ENCODE results near the gene KLC1. TPM values are rescaled to one million over a fixed set of nuclear protein-coding genes. Genes with fewer than 3 reads are reported as not detected.

The KLC1 gene
- total and polyA plus RNA-seq, 2 donors (not counting 1 experiment from before 2014, with no cell fraction given) = 102 to 243 TPM

DNA sequence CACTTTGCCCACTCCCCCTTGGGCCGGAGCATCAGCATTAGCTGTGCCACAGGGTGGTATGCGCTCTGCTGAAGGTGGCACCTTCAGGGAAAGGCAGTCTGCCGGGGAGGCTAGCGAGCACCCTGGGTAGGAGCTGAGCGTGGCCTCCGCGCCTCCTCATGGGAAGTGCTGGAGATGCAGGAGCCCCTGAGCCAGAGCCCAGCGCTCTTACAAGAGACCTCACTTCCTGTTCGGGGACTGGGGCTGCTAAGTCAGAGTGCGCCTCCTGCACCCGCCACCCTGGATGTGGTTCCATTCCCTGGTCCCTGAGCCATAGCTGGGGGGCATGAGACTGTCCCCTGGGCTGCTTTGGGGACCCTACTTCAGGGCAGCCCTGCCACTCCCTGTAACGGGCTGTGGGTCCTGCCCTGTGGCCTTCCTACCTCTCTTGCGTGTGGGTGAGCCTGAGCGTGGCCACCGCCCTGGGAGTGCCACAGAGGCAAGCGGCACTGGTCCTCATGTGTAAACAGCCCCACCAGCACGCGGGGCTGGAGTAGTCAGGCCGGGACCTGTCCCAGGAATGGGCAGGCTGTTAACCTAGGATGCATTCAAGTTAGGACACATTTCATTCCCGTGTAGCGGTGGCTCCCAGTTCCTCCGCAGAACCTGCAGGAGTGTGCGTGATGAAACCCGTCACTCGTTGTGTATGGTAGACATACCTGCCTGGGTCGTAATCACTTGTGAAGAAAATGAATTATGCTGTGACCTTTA, 46.9 kb upstream of the KLC1 start:
- WGBS (ENCODE audit: insufficient coverage) = 96% methylated on average over 22 of the region's 26 CpGs
- Histone ChIP-seq H3K79me2 (ENCODE audit: control insufficient read depth, insufficient read depth, low read length) (no peaks in the 10 kb centered on the region), H3K36me3 (replicated peaks in 1 of 2; ENCODE audit: control extremely low read depth in 1 of 2, control insufficient read depth in 1 of 2, extremely low read depth in 1 of 2, insufficient read depth in 2 of 2, low read length in 1 of 2) (peaks cover 0 to 17% of the 10 kb centered on the region in 2 experiments), H3K4me3 (ENCODE audit: control extremely low read depth in 1 of 5, extremely low read depth in 1 of 5, insufficient read depth in 1 of 5, low read depth in 2 of 5, low read length in 4 of 5) (no peak overlapping the region), H3K4me1 (ENCODE audit: control insufficient read depth in 2 of 2, insufficient read depth in 2 of 2, low read length in 2 of 2) (no peaks in the 10 kb centered on the region), H3K9ac (ENCODE audit: low read length) (no peak overlapping the region), H4K20me1 (ENCODE audit: control insufficient read depth, insufficient read depth, low read length, poor library complexity, severe bottlenecking) (peaks cover 7% of the 10 kb centered on the region), H3K27ac (ENCODE audit: low read length in 2 of 2) (no peak overlapping the region), H2AFZ (ENCODE audit: insufficient read depth, low read depth, low read length, poor library complexity, severe bottlenecking) (no peak overlapping the region), H3K4me2 (replicated peaks; ENCODE audit: low read depth, low read length, poor library complexity, severe bottlenecking) (no peak overlapping the region), H3K9me3 (ENCODE audit: control extremely low read depth in 1 of 3, control insufficient read depth in 2 of 3, insufficient read depth in 1 of 3, low read length in 2 of 3) (no peaks in the 10 kb centered on the region), H3K27me3 (replicated peaks in 1 of 4; ENCODE audit: control extremely low read depth in 1 of 4, control insufficient read depth in 3 of 4, insufficient read depth in 4 of 4, low read length in 3 of 4) (no peaks in the 10 kb centered on the region)
- Mint-ChIP-seq H3K4me3 (no peak overlapping the region), H3K27me3 (no peaks in the 10 kb centered on the region), H3K9me3 (ENCODE audit: insufficient read depth) (no peaks in the 10 kb centered on the region), H3K4me1 (no peaks in the 10 kb centered on the region), H3K27ac (no peak overlapping the region)
- TF ChIP-seq EZH2 (IDR thresholded peaks at IDR 0.05; ENCODE audit: borderline replicate concordance, insufficient read depth, low read depth, low read length, poor library complexity, severe bottlenecking) = no peak
- TF ChIP-seq, protein P1, sequence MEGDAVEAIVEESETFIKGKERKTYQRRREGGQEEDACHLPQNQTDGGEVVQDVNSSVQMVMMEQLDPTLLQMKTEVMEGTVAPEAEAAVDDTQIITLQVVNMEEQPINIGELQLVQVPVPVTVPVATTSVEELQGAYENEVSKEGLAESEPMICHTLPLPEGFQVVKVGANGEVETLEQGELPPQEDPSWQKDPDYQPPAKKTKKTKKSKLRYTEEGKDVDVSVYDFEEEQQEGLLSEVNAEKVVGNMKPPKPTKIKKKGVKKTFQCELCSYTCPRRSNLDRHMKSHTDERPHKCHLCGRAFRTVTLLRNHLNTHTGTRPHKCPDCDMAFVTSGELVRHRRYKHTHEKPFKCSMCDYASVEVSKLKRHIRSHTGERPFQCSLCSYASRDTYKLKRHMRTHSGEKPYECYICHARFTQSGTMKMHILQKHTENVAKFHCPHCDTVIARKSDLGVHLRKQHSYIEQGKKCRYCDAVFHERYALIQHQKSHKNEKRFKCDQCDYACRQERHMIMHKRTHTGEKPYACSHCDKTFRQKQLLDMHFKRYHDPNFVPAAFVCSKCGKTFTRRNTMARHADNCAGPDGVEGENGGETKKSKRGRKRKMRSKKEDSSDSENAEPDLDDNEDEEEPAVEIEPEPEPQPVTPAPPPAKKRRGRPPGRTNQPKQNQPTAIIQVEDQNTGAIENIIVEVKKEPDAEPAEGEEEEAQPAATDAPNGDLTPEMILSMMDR (IDR thresholded peaks at IDR 0.05) = no peak
- no peak for DNase-seq
- intact Hi-C loops (cut with micrococcal nuclease) = no loop called here
- ATAC-seq (ENCODE audit: low read depth) = no peak
- ChIA-PET CTCF (no interaction called here), POLR2A (no interaction called here)

DNA sequence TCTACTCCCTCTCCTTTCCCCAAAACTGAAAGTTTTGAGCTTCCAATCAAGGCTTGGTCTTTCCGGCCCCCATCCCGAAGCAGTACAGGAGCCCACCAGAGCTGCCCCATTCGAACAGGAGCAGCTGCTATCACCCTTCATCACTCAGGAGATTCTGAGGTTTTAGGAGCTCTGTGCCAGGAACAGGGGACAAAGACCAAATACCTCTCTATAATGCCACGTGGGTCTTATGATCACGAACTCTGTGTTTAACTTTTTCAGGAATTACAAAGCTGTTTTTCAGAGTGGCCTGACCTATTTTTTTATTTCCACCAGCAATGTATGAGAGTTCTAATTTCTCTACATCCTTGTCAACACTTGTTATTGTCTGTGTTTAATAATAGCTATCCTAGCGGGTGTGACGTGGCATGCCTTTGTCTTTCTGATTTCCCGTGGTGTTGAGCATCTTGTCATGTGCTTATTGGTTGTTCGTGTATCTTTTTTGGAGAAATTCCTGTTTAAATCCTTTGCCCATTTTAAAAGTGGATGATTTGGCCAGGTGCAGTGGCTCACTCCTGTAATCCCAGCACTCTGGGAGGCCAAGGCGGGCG, 44.6 kb upstream of the KLC1 start:
- CTCF ChIA-PET = interaction anchor here (1.3 kb wide), 1 partner anchor 11 kb away, joined by 3 read pairs; no protein-coding TSS in a partner anchor
- ATAC-seq (ENCODE audit: low read depth) (no peak), DNase-seq (no peak)
- Histone ChIP-seq H3K9ac (ENCODE audit: low read length) (no peak overlapping the region), H3K79me2 (ENCODE audit: control insufficient read depth, insufficient read depth, low read length) (no peaks in the 10 kb centered on the region), H3K4me2 (replicated peaks; ENCODE audit: low read depth, low read length, poor library complexity, severe bottlenecking) (no peak overlapping the region), H2AFZ (ENCODE audit: insufficient read depth, low read depth, low read length, poor library complexity, severe bottlenecking) (no peak overlapping the region), H3K9me3 (ENCODE audit: control extremely low read depth in 1 of 3, control insufficient read depth in 2 of 3, insufficient read depth in 1 of 3, low read length in 2 of 3) (no peaks in the 10 kb centered on the region), H3K27me3 (replicated peaks in 1 of 4; ENCODE audit: control extremely low read depth in 1 of 4, control insufficient read depth in 3 of 4, insufficient read depth in 4 of 4, low read length in 3 of 4) (no peaks in the 10 kb centered on the region), H3K36me3 (replicated peaks in 1 of 2; ENCODE audit: control extremely low read depth in 1 of 2, control insufficient read depth in 1 of 2, extremely low read depth in 1 of 2, insufficient read depth in 2 of 2, low read length in 1 of 2) (peaks cover 0 to 12% of the 10 kb centered on the region in 2 experiments), H3K27ac (ENCODE audit: low read length in 2 of 2) (no peak overlapping the region), H3K4me1 (ENCODE audit: control insufficient read depth in 2 of 2, insufficient read depth in 2 of 2, low read length in 2 of 2) (no peaks in the 10 kb centered on the region), H3K4me3 (ENCODE audit: control extremely low read depth in 1 of 5, extremely low read depth in 1 of 5, insufficient read depth in 1 of 5, low read depth in 2 of 5, low read length in 4 of 5) (no peak overlapping the region), H4K20me1 (ENCODE audit: control insufficient read depth, insufficient read depth, low read length, poor library complexity, severe bottlenecking) (peaks cover 7% of the 10 kb centered on the region)
- no peak overlapping the region for H3K27ac Mint-ChIP-seq
- TF ChIP-seq, protein P1 (IDR thresholded peaks at IDR 0.05) = no peak
- TF ChIP-seq EZH2 (IDR thresholded peaks at IDR 0.05; ENCODE audit: borderline replicate concordance, insufficient read depth, low read depth, low read length, poor library complexity, severe bottlenecking) = no peak
- intact Hi-C loops (cut with micrococcal nuclease) = no loop called here
- WGBS (ENCODE audit: insufficient coverage) = 98% methylated on average over 7 of the region's 11 CpGs
- POLR2A ChIA-PET = no interaction called here
- H3K4me1 Mint-ChIP-seq = no peaks in the 10 kb centered on the region
- H3K4me3 Mint-ChIP-seq = no peak overlapping the region
- H3K27me3 Mint-ChIP-seq = no peaks in the 10 kb centered on the region
- H3K9me3 Mint-ChIP-seq (ENCODE audit: insufficient read depth) = no peaks in the 10 kb centered on the region

All from B cell (primary cell).